HG02870 (cell line): ENCODE results near the gene MINDY4.

ENCODE experiments used
- ATAC-seq: cut with Tn5 transposase; IDR thresholded peaks from one replicate; pipeline ENCODE4 v1.9.1; 2021; ENCODE audit warnings: mild to moderate bottlenecking, moderate library complexity; ENCODE audit not compliant: unreplicated experiment

MINDY4 gene

DNA sequence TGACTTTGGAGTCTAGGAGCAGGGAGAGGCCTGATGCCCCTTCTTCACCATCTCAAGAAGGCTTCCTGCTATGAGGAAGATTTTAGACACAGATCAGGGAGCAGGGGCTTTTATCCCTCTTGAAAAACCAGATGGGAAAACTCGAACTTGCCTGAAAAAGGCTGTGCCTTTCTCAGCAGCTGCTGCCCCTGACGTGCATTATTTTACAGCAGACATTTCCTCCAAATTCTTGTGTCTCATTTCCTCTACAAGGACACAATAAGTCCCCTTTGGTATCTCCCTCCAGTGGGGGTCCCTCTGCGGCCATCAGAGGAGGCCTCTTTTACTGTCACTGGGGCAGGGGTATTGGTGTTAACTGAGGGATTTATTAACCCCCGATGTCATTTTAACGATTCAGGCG lies 102.4 kb downstream of the MINDY4 start:
- no peak for ATAC-seq

DNA sequence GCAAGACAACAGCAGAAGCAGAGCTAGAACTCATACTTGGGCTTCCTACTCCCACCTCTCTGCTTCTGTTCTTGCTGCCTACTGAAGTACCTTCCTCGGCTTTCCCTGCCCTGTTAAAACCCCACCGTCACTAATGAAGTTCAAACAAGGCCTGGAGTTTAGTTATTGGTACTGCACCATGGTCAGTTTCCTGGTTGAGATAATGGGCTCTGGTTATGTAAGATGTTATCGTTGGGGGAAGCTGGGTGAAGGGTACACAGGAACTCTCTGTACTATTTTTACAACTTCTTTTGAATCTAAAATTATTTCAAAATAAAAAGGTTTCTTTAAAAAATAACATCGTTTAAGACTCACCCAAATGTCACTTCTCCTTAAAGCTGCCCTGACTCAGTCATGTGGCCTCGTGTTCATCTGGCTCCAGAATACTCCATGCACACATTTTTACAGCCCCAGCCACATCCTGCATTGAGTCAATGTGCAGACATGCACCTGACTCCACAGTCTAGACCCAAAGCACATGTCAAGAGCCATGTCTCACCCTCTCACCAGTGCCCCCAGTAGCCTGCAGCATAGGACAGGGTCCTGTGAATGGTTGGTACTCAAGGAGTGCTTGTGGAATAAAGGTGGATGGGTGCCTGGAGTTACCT lies 103.6 kb downstream of the MINDY4 start:
- ATAC-seq = no peak

DNA sequence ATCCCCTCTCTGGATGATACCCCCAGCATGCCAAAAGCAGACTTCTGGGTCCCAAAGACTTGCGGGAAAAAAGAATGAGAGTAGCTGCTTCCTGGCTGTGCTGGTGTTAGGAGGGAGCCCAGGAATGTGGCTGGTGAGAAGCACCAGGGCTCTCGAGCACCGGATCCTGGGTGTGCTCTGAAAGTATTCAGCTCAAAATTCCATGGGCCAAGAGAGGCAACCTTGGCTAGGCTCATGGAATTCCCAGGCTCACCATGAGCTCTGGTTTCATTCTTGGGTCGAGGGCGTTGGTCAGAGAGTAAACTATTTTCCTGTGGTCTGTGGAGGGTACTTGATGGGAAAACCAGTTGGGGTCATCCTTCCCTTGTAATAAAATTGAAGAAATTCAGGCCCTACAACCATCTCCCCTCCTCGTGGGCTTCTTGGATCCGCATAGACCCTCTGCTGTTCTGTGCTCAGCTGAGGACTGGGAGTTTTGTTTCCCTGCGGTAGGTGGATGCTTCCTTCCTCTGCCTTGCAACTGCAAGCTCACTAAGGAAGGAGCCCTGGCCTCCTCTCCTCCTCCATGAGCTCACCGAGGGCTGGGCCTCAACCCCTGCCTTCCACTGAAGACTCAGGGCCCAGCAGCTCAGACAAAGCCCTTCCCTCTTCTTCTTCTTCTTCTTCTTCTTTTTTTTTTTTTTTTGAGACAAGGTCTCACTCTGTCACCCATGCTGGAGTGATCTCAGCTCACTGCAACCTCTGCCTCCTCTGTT lies 106.0 kb downstream of the MINDY4 start:
- ATAC-seq = no peak

DNA sequence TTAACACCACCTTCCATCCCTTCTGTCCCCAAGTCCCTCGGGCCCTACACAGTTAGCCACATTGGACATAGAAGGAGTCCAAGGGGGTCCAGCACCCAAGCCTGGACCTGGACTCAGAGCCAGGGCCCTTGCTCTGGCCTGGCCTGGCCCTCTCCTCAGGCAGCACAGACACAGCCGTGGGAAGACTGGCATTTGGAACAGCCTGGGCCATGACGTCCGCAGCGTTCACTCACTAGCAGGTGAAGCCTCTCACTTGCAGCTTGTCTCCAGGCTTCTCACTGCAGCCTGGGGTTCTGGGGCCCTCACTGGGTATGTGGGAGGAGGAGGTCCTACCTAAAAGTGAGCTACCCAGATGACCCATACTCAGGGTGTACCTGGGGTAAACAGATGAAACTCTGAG lies 106.8 kb downstream of the MINDY4 start:
- no peak for ATAC-seq

DNA sequence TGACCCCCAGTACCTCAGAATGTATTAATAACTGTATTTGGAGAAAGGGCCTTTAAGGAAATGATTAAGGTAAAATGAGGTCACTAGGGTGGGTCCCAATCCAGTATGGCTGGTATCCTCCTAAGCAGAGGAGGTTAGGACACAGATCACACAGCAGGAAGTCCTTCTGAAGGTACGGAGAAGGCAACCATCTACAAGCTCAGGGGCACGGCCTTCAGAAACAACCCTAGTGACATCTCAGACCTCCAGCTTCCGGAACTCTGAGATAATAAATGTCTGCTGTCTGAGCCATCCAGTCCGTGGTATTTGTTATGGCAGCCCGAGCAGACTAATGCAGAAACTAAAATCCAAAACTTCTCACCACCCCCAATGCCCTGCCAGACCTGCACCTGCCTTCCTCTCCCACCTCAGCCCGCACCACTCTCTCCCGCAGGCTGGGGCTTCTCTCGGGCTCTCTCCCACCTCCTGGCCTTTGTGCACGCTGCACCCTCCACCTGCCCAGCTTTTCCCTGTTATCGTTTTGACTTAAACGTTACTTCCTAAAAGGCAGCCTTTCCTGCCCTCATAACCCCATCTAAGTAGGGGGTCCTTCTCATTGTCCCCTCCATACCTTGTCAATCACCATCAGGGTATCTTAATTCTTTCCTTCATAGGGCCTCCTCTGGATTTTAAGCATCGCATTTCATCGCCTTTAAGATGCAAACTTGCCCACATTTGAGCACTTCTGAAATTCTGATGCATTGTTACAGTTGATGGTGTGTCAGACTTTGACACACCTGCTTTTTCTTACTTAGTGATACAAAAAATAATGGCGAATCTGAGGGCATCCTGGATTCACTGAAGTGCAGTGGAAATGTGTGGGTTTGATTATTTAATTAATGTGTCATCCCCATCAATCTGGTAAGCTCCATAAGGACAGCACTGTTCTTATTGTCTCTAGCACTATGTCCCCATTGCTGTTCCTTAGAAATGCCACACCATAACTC lies 108.2 kb downstream of the MINDY4 start:
- ATAC-seq = no peak

DNA sequence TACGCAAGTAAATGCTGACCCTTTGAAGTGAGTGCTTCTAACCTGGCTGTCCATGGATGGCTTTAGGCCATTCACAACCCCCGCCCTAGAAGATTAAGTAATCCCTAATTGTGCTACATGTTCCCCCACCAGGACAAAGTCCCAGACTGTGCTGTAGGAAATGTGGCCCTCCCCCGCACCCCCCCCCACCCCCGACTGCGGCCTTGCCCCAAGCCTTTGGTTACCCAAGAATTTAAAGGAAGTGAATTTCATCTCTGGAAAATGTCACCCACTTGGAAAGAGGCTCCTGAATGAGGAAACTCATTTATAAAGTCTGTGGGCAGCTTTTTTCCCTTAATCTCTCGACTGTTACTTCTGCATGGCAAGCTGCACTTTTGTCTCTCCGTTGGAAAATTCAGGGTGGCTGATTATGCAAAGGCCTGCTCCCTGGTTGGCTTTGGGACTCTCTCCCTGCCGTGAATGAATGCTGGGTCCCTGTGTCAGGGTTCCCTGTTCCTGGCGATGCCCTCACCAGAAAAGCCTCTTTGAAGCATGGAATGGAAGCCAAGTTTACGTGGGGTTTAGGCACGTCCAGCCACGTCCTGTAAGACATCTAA lies 109.0 kb downstream of the MINDY4 start:
- no peak for ATAC-seq

DNA sequence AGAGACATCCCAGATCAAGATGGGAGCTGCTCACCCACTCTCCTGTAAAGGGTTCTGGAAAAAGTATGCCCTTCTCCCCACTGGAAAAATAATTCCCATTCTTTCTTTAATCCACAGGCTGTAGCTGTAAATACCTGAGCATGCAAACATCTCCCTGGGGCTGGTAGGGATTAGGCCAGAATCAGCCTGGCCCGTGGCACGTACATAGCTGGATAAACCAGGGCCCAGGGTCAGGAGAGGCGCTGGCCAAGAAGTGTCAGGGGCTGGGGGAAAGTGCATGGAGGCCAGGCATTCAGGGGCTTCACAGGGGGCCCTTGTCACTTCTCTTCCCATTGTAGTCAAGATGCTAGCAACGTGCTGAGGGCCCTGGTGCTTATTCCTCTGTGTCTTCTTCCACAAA lies 109.7 kb downstream of the MINDY4 start:
- no peak for ATAC-seq

DNA sequence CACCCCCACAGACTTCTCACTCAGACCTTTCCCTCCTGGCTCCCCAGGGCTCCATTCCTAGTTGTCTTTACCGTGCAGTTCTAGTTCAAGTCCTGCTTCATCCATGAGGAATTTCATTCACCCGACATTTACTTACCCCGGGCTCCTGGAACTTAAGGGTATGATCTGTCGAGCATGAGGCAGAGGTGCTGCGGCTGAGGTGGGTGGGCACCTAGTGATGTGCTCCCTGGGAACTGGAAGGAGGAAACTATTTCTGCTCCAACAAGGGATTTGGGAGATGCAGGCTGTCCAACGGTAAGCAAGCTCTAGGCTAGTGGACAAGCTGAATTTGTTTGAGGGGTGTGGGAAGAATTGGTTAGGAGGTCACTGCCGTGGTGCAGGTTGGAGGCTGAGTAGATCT lies 110.2 kb downstream of the MINDY4 start:
- ATAC-seq = no peak

DNA sequence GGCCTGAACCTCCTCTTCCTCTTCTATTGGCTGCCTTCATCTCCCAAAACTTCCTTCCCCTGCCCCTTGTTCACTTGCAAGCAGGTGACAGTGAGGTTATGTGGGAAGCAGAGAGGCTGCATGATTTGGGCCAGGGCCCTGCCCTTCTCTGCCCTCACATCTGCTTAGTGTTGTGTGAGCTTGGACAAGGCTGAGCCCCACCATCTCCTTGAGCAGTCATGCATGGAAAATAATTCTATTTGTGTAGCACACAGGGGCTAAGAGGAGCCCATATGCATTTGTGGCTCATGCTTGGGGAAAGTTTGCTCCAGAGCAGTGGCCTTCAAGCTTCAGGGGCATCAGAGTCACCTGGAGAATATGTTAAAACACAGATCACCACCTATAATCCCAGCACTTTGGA lies 113.7 kb downstream of the MINDY4 start:
- no peak for ATAC-seq

DNA sequence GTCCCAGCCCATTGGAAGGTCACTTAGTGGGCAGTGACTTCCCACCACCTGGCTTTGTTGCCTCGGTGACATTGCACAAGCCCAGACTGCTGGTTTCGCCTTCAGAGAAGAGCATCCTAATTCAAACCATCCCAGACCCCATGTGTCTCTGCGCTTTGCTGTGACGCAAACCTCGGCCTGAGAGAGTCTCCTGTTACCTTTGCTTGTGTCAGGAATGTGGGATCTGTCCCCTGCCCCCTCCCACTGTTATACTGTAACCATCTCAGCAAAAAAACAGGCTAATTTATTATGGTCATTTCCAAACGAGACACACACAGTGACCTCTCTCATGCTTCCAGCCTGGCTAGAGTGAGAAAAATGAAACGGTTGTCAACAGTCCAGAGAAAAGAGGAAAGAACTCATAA lies 115.4 kb downstream of the MINDY4 start:
- ATAC-seq = no peak

DNA sequence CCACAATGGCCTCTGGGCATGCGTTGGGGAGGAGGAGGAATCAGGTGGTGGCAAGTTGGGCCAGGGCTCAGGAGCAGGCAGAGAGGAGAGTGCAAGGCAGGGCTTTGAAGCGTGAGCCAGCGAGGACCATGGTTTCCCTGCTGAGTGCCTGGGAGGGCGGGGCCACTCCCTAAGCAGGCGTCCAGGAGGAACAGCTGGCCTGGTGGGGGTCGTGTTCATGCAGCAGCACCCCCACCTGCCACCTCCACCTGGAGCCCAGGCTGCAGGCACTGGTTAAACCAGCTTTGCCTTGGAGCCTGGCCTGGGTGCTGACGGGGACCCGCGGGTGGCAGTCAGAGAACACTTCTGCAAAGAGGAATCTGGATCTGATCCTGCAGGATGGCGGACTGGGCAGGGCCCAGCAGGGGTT lies 116.3 kb downstream of the MINDY4 start:
- no peak for ATAC-seq

DNA sequence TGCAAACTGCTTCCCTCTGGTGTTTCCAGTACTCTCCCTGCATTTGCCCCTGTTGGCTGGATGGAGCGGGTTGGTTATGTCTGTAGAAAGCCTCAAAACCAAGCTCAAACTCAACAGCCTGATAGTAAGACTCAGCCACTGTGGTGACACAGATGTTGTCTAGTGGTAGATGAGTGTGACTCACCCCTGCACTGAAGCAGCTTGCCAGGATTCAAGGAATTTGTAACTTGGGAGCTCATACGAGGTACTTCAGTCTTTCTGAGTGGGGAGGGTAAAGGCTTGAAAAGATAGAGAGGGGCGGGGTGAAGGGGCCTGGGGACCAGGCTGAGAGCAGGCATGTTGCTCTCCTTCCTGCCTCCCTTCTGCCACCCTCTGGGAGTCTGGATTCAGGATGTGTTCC lies 117.5 kb downstream of the MINDY4 start:
- no peak for ATAC-seq

DNA sequence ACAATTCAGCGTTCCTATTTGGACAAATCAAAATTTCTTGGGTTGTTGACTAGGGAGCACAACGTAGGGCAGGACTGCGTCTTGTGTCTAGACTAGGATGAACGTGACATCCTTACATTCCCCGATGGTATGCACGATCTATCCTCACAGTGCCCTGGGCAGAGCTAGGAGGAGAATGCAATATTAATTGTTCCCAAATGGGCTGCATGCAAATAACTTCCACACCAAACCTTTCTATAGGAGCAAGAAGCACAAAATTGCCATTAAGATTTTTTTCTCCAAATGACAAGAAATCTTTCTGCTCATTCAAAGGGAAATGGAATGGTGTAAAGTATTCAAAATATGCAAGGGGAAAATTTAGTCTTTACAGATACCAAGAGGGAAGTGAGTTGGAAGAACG lies 119.0 kb downstream of the MINDY4 start:
- no peak for ATAC-seq

DNA sequence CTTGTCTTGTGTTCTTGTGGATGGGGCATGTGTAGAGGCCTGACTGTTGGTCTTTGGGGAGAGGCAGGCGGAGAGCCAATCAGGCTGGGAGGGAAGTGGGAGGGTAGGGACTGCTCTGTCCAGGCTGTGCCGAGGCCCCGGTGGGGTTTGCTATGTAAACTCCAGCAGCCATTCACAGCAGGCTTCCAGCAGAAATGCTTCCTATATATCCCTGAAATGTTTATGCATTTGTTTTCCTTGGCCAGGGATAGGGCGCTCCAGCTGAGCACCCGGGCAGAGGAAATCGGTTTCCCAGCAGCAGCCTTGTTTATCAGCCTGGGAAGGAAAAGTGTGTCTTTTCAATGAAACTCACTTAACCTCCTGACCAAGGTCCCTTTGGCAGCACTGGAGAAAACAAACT lies 122.1 kb downstream of the MINDY4 start:
- no peak for ATAC-seq

DNA sequence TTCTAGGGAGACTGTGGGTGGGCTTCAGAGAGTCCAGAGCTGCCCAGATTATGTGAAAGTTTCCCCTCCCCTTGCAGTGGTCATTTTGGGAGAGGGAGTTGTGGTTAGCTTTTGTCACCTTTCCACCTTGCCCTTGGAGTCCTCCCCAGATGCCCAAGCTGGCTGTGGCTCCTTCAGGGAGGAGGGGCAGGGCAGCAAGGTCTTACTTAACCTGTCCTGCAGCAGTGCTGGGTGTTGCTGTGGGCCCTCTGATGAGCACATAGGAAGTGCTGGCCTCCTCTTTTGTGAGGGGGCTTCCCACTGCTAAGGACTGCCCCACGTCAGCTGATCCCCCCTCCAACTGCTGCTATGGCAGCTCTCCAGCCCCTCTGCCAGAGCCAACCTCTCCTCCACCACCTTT lies 122.8 kb downstream of the MINDY4 start:
- ATAC-seq = no peak

DNA sequence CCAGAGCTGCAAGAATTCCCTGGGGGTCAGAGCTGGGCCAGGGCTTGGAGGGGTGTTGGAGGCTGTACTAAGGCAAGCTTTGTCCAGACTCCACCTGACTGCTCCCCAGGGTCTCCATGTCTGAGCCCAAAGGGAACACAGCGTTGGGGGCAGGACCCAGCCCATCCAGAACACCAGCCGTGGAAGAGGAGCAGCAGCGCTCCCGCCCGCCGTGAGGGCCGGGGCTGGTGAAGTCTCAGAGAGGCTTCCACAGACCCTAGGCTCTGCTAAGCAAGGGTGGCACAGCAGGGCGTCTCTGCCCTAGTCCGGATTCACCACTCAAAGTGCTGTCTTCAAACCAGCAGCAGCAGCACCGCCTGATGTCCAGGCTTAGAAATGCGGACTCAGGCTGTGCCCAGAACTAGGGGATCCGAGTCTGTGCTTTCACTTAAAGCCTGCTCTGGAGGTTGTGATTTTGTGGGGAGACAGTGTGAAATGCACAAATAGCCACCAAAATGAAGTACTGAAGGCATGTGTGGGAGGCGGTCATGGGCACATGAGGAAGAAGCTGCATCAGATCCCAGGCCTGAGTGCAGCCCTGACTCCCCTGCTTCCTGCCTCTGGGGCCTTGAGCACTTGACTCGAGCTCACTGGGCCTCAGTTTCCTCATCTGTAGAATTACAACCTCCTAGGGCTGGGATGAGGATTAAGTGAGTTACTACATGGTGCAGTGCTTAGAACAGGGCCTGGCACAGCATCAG lies 123.8 kb downstream of the MINDY4 start:
- no peak for ATAC-seq

DNA sequence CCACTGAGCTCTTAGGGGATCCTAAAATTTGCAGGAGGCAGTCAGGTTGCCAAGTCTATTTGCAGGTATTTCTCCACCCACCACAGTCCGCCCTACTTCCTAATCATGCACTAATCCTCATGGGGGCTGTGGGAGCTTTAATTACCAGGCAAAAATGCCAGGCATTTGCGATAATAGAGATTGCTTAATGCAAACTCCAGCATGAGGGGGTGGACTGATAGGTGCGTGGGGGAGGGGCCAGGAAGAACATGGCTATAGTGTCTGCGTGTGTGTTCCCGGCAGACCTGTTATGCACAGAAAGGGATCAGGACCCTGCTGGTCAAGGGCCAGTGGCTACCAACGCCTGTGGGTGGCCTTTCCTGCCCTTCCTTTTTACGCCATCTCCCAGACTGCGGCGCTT lies 124.8 kb downstream of the MINDY4 start:
- no peak for ATAC-seq

DNA sequence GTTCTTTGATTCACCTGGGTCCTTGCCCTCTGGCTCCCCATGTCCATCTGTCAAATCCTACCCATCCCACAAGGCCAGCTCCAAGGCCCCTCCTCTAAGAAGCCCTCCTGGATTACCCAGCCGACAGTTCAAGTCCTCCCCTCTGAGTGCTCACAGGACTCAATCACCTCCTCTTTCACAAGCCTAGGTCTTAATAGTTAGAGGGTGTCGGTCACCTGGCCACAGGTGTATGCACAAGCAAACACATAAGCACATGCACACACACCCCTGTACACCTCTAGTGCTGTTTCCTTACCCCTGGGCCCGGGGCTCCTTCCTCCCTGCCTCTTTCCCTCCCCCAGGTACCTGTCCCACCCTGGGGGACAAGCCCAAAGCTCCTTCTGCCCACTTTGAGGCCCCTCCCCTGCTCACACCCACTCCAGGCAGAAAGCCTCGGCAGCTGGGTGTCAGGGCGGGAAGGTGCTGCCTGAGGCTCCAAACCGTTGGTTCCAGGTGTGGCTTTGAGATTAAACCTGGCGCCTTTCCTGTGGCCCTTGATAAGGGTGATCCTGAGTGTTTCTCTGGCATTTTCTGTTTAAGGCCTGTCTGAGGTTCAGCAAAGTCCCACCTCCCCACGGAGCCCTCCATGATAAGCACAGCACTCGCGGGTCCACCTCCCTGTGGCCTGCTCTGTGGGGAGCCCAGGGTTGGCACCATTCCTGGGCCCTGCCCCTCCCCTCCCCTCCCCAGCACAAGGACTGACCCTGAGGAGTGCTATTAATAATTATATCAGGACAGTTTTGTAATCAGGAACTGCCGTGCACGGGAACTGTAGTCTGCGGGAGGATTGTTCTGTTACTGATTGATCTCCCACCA lies 125.8 kb downstream of the MINDY4 start:
- ATAC-seq = no peak

DNA sequence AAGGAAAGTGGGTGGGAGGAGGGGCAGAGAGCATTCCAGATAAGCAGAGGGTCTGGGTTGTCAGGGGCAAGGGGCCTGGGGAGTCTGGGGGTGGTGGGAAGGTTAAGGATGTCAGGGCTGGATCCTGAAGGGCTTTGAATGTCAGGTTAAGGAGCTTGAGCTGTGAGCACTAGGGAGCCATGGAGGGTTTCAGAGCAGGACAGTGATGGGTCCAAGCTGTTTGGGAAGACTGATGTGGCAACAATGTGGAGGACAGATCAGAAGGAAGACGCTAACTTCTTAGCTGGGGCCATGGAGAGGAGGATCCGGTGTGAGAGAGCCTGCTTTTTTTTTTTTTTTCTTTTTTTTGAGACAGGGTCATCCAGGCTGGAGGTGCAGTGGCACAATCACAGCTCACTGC lies 126.6 kb downstream of the MINDY4 start:
- no peak for ATAC-seq

DNA sequence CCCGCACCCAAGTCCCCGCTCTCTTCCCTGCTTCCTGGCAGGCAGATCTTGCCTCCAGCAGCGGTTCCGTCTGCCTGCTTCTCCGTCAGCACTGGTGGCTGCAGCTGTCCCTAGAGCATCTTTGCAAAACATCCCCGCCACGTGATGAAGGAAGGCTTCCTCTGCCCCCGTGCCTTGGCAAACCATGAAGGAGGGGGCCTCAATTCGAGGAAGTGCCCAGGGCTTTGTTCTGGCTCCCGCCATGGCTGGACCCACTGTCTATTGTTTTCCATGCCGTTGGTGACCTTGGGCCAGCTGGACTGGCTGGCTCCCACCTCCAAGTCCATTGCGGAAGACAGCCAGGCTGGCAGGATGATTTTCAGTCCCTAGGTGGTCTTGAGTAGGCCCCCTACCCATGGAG lies 127.2 kb downstream of the MINDY4 start:
- no peak for ATAC-seq
